Measurements from ENCODE around the gene ZNF77. TPM values are rescaled to one million over a fixed set of nuclear protein-coding genes. Genes with fewer than 3 reads are reported as not detected.

ZNF77 gene
- total and polyA plus RNA-seq, 8 donors, result 0.29 to 65.3 (median 4.2) TPM

DNA sequence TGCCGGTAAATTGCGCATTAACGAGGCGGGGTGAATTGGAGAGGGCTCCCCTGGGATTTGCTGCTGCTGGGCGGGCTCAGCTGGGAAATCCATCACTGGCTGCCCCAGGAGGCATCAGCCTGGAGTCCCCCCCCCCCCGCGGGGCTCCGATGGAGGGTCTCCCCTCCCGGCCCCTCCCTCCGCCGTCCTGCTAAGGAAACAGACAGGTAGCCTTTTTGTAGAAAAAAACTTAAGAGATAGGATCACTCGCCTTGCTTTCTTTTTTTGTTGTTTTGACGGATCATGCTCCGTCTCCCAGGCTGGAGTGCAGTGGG, 39.4 kb upstream of the ZNF77 start:
- no peak for DNase-seq
- Histone ChIP-seq H3K27me3 (peaks cover 0 to 12% (median 7%) of the 10 kb centered on the region in 3 donors), H3K4me1 (peaks cover 23 to 26% (median 24%) of the 10 kb centered on the region in 4 donors), H3K27ac (peak overlapping the region; percentile 39 to 86 (median 84)), H3K4me3 (peak overlapping the region; percentile 36 to 44 (median 40)), H3K36me3 (no peaks in the 10 kb centered on the region), H3K9me3 (no peaks in the 10 kb centered on the region)
- 0 to 6% (median 3%) methylated on average over 13 to 14 of the region's 14 CpGs for WGBS, 5 donors
- TF ChIP-seq EP300 (IDR thresholded peaks at IDR 0.05) (no peak), POLR2A (IDR thresholded peaks at IDR 0.05) (no peak), POLR2AphosphoS5 (IDR thresholded peaks at IDR 0.05) (no peak)
- TF ChIP-seq, protein P1, sequence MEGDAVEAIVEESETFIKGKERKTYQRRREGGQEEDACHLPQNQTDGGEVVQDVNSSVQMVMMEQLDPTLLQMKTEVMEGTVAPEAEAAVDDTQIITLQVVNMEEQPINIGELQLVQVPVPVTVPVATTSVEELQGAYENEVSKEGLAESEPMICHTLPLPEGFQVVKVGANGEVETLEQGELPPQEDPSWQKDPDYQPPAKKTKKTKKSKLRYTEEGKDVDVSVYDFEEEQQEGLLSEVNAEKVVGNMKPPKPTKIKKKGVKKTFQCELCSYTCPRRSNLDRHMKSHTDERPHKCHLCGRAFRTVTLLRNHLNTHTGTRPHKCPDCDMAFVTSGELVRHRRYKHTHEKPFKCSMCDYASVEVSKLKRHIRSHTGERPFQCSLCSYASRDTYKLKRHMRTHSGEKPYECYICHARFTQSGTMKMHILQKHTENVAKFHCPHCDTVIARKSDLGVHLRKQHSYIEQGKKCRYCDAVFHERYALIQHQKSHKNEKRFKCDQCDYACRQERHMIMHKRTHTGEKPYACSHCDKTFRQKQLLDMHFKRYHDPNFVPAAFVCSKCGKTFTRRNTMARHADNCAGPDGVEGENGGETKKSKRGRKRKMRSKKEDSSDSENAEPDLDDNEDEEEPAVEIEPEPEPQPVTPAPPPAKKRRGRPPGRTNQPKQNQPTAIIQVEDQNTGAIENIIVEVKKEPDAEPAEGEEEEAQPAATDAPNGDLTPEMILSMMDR (IDR thresholded peaks at IDR 0.05), result no peak
- intact Hi-C loops (cut with DNase I; ENCODE audit: low total_unique reads), result no loop called here

DNA sequence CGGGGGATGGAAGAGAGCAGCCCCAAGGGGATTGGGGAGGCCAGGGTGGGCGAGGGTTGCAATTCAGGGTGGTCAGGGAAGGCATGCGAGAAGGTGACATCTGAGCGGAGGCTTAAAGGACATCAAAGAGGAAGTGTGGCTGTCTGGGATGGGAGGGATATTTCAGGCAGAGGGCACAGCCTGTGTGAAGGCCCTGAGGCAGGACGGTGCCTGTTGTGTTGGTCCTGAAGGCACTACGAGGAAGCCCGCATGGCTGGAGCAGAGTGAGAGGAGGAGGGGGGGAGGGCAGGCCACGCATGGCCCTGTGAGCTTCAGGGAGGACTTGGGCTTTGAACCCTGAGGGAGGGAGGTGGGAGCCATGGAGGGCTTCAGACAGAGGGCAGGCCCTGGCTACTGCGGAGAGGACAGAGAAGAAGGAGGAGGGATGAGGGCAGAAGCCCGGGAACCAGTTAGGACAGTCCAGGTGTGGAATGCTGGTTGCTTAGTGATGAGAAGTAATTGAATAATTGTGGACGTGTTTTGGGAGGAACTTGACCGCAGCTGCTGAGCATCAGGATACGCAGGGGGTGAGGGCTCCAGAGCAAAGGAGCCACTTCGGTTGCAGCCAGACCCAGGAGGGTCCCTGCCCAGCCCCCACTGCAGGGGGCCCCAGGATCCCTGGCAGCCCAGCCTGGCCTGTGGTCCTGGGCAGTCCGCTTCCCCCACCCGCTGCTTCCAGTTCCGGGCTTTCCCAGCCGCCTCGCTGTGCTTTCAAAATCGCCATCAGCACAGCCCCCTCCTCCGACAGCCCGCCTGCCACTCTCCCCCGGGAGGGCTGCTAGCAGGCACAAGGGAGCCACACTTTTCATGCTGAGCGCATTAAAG, 38.8 kb upstream of the ZNF77 start:
- intact Hi-C loops (cut with DNase I; ENCODE audit: low total_unique reads), result no loop called here
- H3K27ac ChIP-seq, result peak overlapping the region; percentile 60 to 86 (median 84)
- 10 to 16% (median 13%) methylated on average over 17 to 24 of the region's 24 CpGs for WGBS, 5 donors
- H3K27me3 ChIP-seq, result peaks cover 0 to 12% (median 7%) of the 10 kb centered on the region in 3 donors
- no peaks in the 10 kb centered on the region for H3K36me3 ChIP-seq
- H3K9me3 ChIP-seq, result no peaks in the 10 kb centered on the region
- TF ChIP-seq EP300 (IDR thresholded peaks at IDR 0.05) (peak; percentile 70), POLR2A (IDR thresholded peaks at IDR 0.05) (no peak), POLR2AphosphoS5 (IDR thresholded peaks at IDR 0.05) (peak in 1 of 3 donors; percentile 56)
- peak overlapping the region; percentile 36 to 44 (median 40) for H3K4me3 ChIP-seq
- peaks cover 23 to 26% (median 24%) of the 10 kb centered on the region in 4 donors for H3K4me1 ChIP-seq
- peak in 1 of 2 donors; percentile 87 for DNase-seq

DNA sequence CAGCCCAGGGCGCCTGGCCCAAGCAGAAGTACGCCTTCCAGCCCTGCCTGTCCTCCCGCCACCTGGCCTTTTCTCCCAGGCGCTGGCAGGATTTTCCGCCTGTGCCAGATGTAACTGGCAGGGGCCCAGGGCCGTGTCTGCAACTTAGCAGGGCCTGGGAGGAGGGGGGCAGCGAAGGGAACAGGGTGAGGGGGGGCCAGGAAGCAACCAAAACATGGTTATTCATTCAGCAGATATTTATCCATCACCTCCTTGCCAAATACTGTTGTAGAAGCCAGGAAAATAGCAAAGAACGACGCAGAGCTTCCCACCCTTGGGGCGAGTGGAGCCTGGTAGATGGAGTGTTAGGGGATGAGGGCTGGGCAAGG, 38.2 kb upstream of the ZNF77 start:
- TF ChIP-seq POLR2AphosphoS5 (IDR thresholded peaks at IDR 0.05), result peak; percentile 32 to 73 (median 72)
- TF ChIP-seq EP300 (IDR thresholded peaks at IDR 0.05), result no peak
- peak; percentile 90 to 93 for DNase-seq
- H3K9me3 ChIP-seq, result no peaks in the 10 kb centered on the region
- H3K27ac ChIP-seq, result peak overlapping the region; percentile 60 to 86 (median 84)
- no peak overlapping the region for H3K4me3 ChIP-seq
- peaks cover 25 to 30% (median 27%) of the 10 kb centered on the region in 4 donors for H3K4me1 ChIP-seq
- peaks cover 0 to 12% (median 7%) of the 10 kb centered on the region in 3 donors for H3K27me3 ChIP-seq
- WGBS, 5 donors, result 2 to 10% (median 7%) methylated on average over 10 of the region's 10 CpGs
- intact Hi-C loops (cut with DNase I; ENCODE audit: low total_unique reads), result no loop called here
- no peaks in the 10 kb centered on the region for H3K36me3 ChIP-seq

DNA sequence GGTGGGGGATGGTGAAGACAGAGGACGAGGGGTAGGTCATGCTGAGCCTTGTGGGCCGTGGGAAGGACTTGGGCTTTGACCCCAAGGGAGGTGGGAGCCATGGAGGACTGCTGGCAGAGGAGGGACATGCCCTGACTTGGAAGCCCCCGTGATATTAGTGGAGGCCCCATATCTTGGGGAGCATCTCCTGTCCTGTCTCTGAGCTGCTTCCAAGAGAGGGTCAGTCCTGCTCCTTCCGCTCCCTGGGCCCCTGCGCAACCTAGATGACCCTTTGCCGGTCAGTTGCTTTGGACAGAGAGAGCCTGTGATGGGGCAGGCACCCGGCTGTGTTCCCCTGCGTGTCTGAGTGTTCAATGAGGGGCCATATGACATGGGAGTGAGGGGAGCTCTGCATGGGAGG, 37.8 kb upstream of the ZNF77 start:
- WGBS, 5 donors, result 20 to 52% (median 31%) methylated on average over 5 to 8 of the region's 8 CpGs
- Histone ChIP-seq H3K4me3 (no peak overlapping the region), H3K4me1 (peaks cover 29 to 34% (median 31%) of the 10 kb centered on the region in 4 donors), H3K27ac (peak overlapping the region; percentile 9 to 86 (median 84)), H3K27me3 (peaks cover 0 to 12% (median 7%) of the 10 kb centered on the region in 3 donors), H3K36me3 (no peaks in the 10 kb centered on the region), H3K9me3 (no peaks in the 10 kb centered on the region)
- DNase-seq, result no peak
- TF ChIP-seq POLR2AphosphoS5 (IDR thresholded peaks at IDR 0.05), result no peak
- TF ChIP-seq POLR2A (IDR thresholded peaks at IDR 0.05), result no peak
- TF ChIP-seq EP300 (IDR thresholded peaks at IDR 0.05), result no peak
- TF ChIP-seq, protein P1 (IDR thresholded peaks at IDR 0.05), result no peak
- intact Hi-C loops (cut with DNase I; ENCODE audit: low total_unique reads), result no loop called here

DNA sequence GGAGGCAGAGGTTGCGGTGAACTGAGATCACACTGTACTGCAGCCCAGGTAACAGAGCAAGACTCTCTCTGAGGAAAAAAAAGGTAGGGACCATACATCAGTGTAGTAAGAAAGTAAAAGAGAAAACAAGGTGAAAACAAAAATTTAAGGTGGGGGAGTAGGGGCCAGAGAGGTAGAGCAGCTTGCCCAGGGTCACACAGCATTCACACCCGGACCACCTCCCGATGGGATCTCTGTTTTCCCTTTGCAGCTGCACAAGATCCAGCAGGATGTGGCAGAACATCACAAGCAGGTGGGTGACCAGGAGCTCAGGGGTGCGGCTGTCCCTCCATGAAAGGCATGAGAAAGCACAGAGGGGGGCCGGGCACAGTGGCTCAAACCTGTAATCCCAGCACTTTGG, 37.1 kb upstream of the ZNF77 start:
- Histone ChIP-seq H3K4me1 (peaks cover 33 to 40% (median 38%) of the 10 kb centered on the region in 4 donors), H3K9me3 (no peaks in the 10 kb centered on the region), H3K36me3 (no peaks in the 10 kb centered on the region), H3K27me3 (peaks cover 0 to 12% (median 7%) of the 10 kb centered on the region in 3 donors), H3K27ac (peak overlapping the region in 1 of 5 donors; percentile 72), H3K4me3 (no peak overlapping the region)
- 76 to 90% (median 86%) methylated on average over 4 to 5 of the region's 5 CpGs for WGBS, 5 donors
- TF ChIP-seq EP300 (IDR thresholded peaks at IDR 0.05), result no peak
- TF ChIP-seq POLR2A (IDR thresholded peaks at IDR 0.05), result no peak
- TF ChIP-seq, protein P1 (IDR thresholded peaks at IDR 0.05), result no peak
- no peak for TF ChIP-seq POLR2AphosphoS5 (IDR thresholded peaks at IDR 0.05)
- intact Hi-C loops (cut with DNase I; ENCODE audit: low total_unique reads), result no loop called here
- no peak for DNase-seq
